HCT116 (cell line): ENCODE results near the gene ZBTB7B. TPM values are rescaled to one million over a fixed set of nuclear protein-coding genes. Genes with fewer than 3 reads are reported as not detected.

ENCODE experiments used
- ATAC-seq: fragments of 200-7000 bp; cut with Tn5 transposase; 2 replicates; pipeline ENCODE4 v1.9.1; 2020; ENCODE audit warnings: mild to moderate bottlenecking, moderate library complexity
- BruUV-seq: library from RNA; stranded (reverse); fragments of 400-500 nt; replicated peaks from 2 replicates; lab custom pipeline; 2021; lab: Mats Ljungman, UMichigan
- CTCF ChIA-PET: fragments of 300-600 bp; sonication (Branson Sonifier 250); formaldehyde crosslinking; loops from one replicate; lab custom pipeline; 2021; ENCODE audit warnings: antibody characterized with exemption; lab: Charles Lee
- POLR2A ChIA-PET: fragments of 300-600, 350-600 bp; sonication (Branson Sonifier 250); formaldehyde crosslinking; loops from one replicate; lab custom pipeline; 2021; ENCODE audit warnings: antibody characterized with exemption; lab: Charles Lee
- RAD21 ChIA-PET, 2 experiments: fragments of 300-600 bp; sonication (Branson Sonifier 250); formaldehyde crosslinking; loops; one replicate each; lab custom pipeline; 2023; ENCODE audit warnings: low total read pairs in 2 of 2; ENCODE audit not compliant: uncharacterized antibody in 2 of 2, unreplicated experiment in 2 of 2, low non-redundant PET in 1 of 2; lab: Charles Lee
- DNase-seq: peaks from one replicate; pipeline ENCODE4 v3.0.0-alpha.2; 2010; ENCODE audit warnings: low read depth, low spot score
- H2AFZ ChIP-seq: fragments of 200-600 bp; shearing (Covaris generic), sonication (generic); 2 replicates; pipeline ENCODE4 v1.6.1; 2017; ENCODE audit warnings: low read depth, mixed run types, mixed read lengths, antibody characterized with exemption, low read length; ENCODE audit not compliant: poor library complexity, severe bottlenecking
- H3K27ac ChIP-seq: 2 replicates; pipeline ENCODE4 v1.5.1; 2012; ENCODE audit warnings: low read depth, low read length
- H3K27me3 ChIP-seq: fragments of 200-600 bp; sonication (generic); 2 replicates; pipeline ENCODE4 v1.6.1; 2016; ENCODE audit warnings: mixed run types, low read length, mixed read lengths; ENCODE audit not compliant: insufficient read depth
- H3K36me3 ChIP-seq, 2 experiments: fragments of 200-500 bp in 1 of 2; fragments of 200-600 bp in 1 of 2; sonication (Bioruptor generic) in 1 of 2; sonication (generic) in 1 of 2; 2 replicates each; pipeline versions ENCODE4 v1.5.1 to v1.6.1; 2014 to 2016; ENCODE audit warnings: low read length in 2 of 2, inconsistent platforms in 1 of 2, mixed read lengths in 1 of 2, mixed run types in 1 of 2; ENCODE audit not compliant: insufficient read depth in 2 of 2, control insufficient read depth in 1 of 2
- H3K4me1 ChIP-seq, 2 experiments: fragments of 200-600 bp in 1 of 2; sonication (generic) in 1 of 2; 2 replicates each; pipeline versions ENCODE4 v1.5.1 to v1.6.1; 2012 to 2017; ENCODE audit warnings: low read length in 2 of 2, inconsistent platforms in 1 of 2, mild to moderate bottlenecking in 1 of 2, mixed read lengths in 1 of 2, mixed run types in 1 of 2, moderate library complexity in 1 of 2; ENCODE audit not compliant: insufficient read depth in 2 of 2, control insufficient read depth in 1 of 2
- H3K4me2 ChIP-seq: fragments of 200-600 bp; sonication (generic); 2 replicates; pipeline ENCODE4 v1.6.1; 2017; ENCODE audit warnings: mixed run types, low read length, mixed read lengths
- H3K4me3 ChIP-seq, 2 experiments: fragments of 200-600 bp in 1 of 2; sonication (generic) in 1 of 2; replicated peaks in 1 of 2; 2 replicates each; pipeline ENCODE4 v1.5.1; 2011 to 2016; ENCODE audit warnings: low read length in 2 of 2, control low read depth in 1 of 2, low read depth in 1 of 2, mild to moderate bottlenecking in 1 of 2, mixed read lengths in 1 of 2, mixed run types in 1 of 2
- H3K79me2 ChIP-seq: fragments of 200-600 bp; sonication (generic); 2 replicates; pipeline ENCODE4 v1.6.1; 2017; ENCODE audit warnings: mild to moderate bottlenecking, mixed run types, low read length, moderate library complexity, mixed read lengths; ENCODE audit not compliant: insufficient read depth
- H3K9ac ChIP-seq: fragments of 200-600 bp; sonication (generic); 2 replicates; pipeline ENCODE4 v1.6.1; 2016; ENCODE audit warnings: low read length, mixed read lengths
- H3K9me2 ChIP-seq: fragments of 200-600 bp; sonication (generic), shearing (Covaris generic); 2 replicates; pipeline ENCODE4 v1.6.1; 2017; ENCODE audit warnings: mixed run types, mild to moderate bottlenecking, moderate library complexity; ENCODE audit not compliant: insufficient read depth
- H3K9me3 ChIP-seq, 2 experiments: fragments of 200-500 bp in 1 of 2; fragments of 200-600 bp in 1 of 2; sonication (Bioruptor generic) in 1 of 2; sonication (generic) in 1 of 2; 2 replicates each; pipeline ENCODE4 v1.6.1; 2014 to 2017; ENCODE audit warnings: low read length in 2 of 2, mixed read lengths in 2 of 2, inconsistent platforms in 1 of 2, low read depth in 1 of 2, mild to moderate bottlenecking in 1 of 2, mixed run types in 1 of 2, moderate library complexity in 1 of 2; ENCODE audit not compliant: control insufficient read depth in 1 of 2, insufficient read depth in 1 of 2
- H4K20me1 ChIP-seq: fragments of 200-600 bp; sonication (generic), shearing (Covaris generic); 2 replicates; pipeline ENCODE4 v1.6.1; 2017; ENCODE audit warnings: mixed run types, mild to moderate bottlenecking, moderate library complexity; ENCODE audit not compliant: insufficient read depth
- FOSL1 ChIP-seq: IDR thresholded peaks from 2 replicates; pipeline ENCODE4 v1.6.1; 2012; ENCODE audit warnings: low read depth
- JUND ChIP-seq: IDR thresholded peaks from 2 replicates; pipeline ENCODE4 v1.6.1; 2012
- POLR2A ChIP-seq: IDR thresholded peaks from 2 replicates; pipeline ENCODE4 v1.7.0; 2011; ENCODE audit warnings: borderline replicate concordance; ENCODE audit not compliant: insufficient read depth, insufficient read length; ENCODE audit errors: extremely low read depth
- POLR2AphosphoS5 ChIP-seq: IDR thresholded peaks from 2 replicates; pipeline ENCODE4 v1.6.1; 2011; ENCODE audit warnings: mild to moderate bottlenecking, low read depth, low read length, moderate library complexity
- YY1 ChIP-seq: IDR thresholded peaks from 2 replicates; pipeline ENCODE4 v1.6.1; 2011; ENCODE audit warnings: low read length, low read depth, moderate library complexity, mild to moderate bottlenecking; ENCODE audit not compliant: insufficient replicate concordance; ENCODE audit errors: extremely low read depth
- ZNF274 ChIP-seq: fragments of 200-500 bp; sonication (Bioruptor generic); IDR thresholded peaks from 2 replicates; pipeline ENCODE4 v1.6.1; 2014; ENCODE audit warnings: mild to moderate bottlenecking, low read depth, low read length, inconsistent platforms
- intact Hi-C: fragments of 100-400 bp; cut with micrococcal nuclease; formaldehyde crosslinking; loops from 2 replicates; pipeline ENCODE4 v1.10.0; 2022
- total RNA-seq: library from RNA; stranded (reverse); gene quantifications from one replicate; pipeline ENCODE4 v1.2.1, GENCODE V29; 2021; ENCODE audit not compliant: unreplicated experiment
- TF ChIP-seq, protein P1 (sequence below): IDR thresholded peaks from 2 replicates; pipeline ENCODE4 v1.6.1; 2012
- TF ChIP-seq, protein P2 (sequence below), 3 experiments: fragments of 200-600 bp in 1 of 3; sonication (generic) in 1 of 3; IDR thresholded peaks in 2 of 3; conservative IDR thresholded peaks in 1 of 3; 2 replicates each; pipeline ENCODE4 v1.5.1; 2012 to 2017; ENCODE audit warnings: low read depth in 2 of 3, low read length in 2 of 3, antibody characterized with exemption in 1 of 3, borderline replicate concordance in 1 of 3, control low read depth in 1 of 3, mild to moderate bottlenecking in 1 of 3, mixed read lengths in 1 of 3, mixed run types in 1 of 3, moderate library complexity in 1 of 3; ENCODE audit not compliant: insufficient read depth in 1 of 3

Gene ZBTB7B
- total RNA-seq, 1 experiment from 2014 or later: 57.0 TPM

DNA sequence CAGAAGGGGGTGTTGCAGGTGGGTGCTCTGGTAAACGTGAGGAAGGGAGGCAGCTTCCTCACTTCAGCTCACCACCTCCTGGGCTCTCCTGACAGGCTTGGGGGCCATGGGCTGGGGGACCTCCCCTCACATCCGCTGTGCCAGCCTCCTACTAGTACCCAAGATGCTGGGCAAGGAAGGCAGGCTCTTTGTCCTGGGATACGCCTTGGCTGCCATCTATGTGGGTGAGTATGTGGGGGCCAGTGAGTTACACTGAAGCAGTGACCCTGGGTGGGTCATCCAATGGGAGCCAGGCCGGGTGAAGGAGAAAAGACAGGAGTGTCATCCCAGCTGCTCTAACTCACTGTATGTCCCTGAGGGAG is 36.7 kb downstream of the ZBTB7B start:
- no peaks in the 10 kb centered on the region for H3K79me2 ChIP-seq
- H3K4me3 ChIP-seq: no peak overlapping the region
- DNase-seq: no peak
- H2AFZ ChIP-seq: no peak overlapping the region
- ChIA-PET CTCF (interaction anchor here (1.7 kb wide), 1 partner anchor 9 kb away, joined by 6 read pairs; no protein-coding TSS in a partner anchor), POLR2A (interaction anchor here (1.2 kb wide), 1 partner anchor 56 kb away, joined by 3 read pairs; the partner anchor contains the start of gene FLAD1), RAD21 (no interaction called here)
- ATAC-seq: no peak
- peaks cover 0 to 12% of the 10 kb centered on the region in 2 experiments; a peak in 2 of 4 replicates for H3K4me1 ChIP-seq
- no peaks in the 10 kb centered on the region for H3K27me3 ChIP-seq
- no peak overlapping the region for H3K27ac ChIP-seq
- H3K9me2 ChIP-seq: no peaks in the 10 kb centered on the region
- no peaks in the 10 kb centered on the region for H3K9me3 ChIP-seq
- H3K4me2 ChIP-seq: no peak overlapping the region
- intact Hi-C loops: no loop called here
- H3K36me3 ChIP-seq: no peaks in the 10 kb centered on the region
- no TSS peak for BruUV-seq
- no peaks in the 10 kb centered on the region for H4K20me1 ChIP-seq
- H3K9ac ChIP-seq: no peak overlapping the region
- TF ChIP-seq, protein P1, sequence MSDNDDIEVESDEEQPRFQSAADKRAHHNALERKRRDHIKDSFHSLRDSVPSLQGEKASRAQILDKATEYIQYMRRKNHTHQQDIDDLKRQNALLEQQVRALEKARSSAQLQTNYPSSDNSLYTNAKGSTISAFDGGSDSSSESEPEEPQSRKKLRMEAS: no peak
- TF ChIP-seq YY1: no peak
- TF ChIP-seq, protein P2, sequence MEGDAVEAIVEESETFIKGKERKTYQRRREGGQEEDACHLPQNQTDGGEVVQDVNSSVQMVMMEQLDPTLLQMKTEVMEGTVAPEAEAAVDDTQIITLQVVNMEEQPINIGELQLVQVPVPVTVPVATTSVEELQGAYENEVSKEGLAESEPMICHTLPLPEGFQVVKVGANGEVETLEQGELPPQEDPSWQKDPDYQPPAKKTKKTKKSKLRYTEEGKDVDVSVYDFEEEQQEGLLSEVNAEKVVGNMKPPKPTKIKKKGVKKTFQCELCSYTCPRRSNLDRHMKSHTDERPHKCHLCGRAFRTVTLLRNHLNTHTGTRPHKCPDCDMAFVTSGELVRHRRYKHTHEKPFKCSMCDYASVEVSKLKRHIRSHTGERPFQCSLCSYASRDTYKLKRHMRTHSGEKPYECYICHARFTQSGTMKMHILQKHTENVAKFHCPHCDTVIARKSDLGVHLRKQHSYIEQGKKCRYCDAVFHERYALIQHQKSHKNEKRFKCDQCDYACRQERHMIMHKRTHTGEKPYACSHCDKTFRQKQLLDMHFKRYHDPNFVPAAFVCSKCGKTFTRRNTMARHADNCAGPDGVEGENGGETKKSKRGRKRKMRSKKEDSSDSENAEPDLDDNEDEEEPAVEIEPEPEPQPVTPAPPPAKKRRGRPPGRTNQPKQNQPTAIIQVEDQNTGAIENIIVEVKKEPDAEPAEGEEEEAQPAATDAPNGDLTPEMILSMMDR (IDR thresholded peaks at IDR 0.05 in 2 of 3, conservative IDR thresholded peaks at IDR 0.05 in 1 of 3; ENCODE audit: borderline replicate concordance in 1 of 3, insufficient read depth in 1 of 3, low read depth in 2 of 3, low read length in 2 of 3): no peak
- no peak for TF ChIP-seq POLR2A
- no peak for TF ChIP-seq JUND
- no peak for TF ChIP-seq POLR2AphosphoS5
- TF ChIP-seq ZNF274: no peak
- TF ChIP-seq FOSL1: no peak
- TF ChIP-seq, all 23 proteins: peak for 0
